Stimulated activated CD8-positive, alpha-beta memory T cell treated with anti-CD3 and anti-CD28 coated beads, Interleukin-15, amount 100 ng/mL, for 24 hours (primary cell): Measurements from ENCODE around the gene DAPK2.

Experiments used
- DNase-seq: peaks from one replicate; pipeline ENCODE4 v3.0.0-alpha.2; 2020; ENCODE audit warnings: low read depth

DAPK2 gene

GRCh38 chr15:63893866-63894661 is 152.2 kb downstream of the DAPK2 start:
- DNase-seq = no peak

GRCh38 chr15:63892794-63893441 is 153.4 kb downstream of the DAPK2 start:
- DNase-seq = peak; percentile 34

DNA sequence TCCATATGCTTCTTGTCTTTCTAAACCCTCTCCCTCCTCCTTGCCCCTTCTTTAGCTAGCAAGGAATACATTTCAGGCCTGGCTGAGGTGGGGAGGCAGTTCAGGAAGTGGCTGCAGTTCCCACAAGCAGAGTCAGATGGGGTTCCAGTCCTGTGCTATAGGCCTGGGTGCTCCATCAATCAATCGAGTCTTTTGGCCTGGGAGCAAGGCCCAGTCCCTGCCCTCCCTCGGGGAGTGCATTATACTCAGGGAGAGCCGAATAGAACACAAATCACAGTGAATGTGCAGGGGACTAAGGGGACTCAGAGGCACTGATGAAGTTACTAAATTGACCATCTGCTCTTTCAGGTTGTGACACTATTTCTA is 154.5 kb downstream of the DAPK2 start:
- DNase-seq = no peak

- peak; percentile 52 for DNase-seq
Observed at GRCh38 chr15:63891079-63891767, 155.1 kb downstream of the DAPK2 start.

- no peak for DNase-seq
Observed at GRCh38 chr15:63890617-63891016, 155.7 kb downstream of the DAPK2 start.

DNA sequence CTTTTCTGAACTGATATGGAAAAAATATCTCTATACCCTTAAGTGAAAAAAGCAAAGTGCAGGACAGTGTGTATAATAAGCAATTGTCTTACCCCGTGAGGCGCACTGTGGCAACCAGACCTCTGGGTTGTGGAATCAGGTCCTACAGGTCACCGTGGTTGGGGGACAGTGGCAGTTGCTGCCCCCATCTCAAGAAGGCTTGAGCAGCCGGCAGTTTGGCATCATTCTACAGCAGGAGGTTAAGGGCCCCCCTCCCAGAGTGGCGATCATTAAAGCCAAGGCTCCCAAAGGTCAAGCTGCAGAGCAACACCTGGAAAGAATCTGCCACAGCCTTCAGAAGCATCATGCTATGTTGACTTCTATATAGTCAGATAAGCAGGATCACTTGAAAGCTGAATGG is 156.5 kb downstream of the DAPK2 start:
- no peak for DNase-seq

DNA sequence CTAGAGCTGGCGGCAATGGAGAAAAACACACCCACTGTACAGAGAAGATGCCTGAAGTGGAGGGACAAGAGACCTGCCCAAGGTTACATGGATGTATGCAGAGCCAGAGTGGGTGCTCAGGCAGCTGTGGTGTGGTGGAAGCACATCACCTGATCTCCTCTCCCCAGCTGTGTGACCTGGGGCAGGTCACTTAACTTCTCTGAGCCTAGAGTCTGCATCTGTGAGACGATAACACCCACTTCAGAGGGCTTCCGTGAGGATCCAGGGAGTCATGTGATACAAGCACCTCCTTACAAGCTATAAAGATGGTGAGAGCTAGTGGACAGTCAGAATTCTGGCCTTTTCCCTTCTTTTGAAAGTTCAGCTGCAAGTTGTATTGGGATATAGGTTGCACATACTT is 157.5 kb downstream of the DAPK2 start:
- no peak for DNase-seq

GRCh38 chr15:63888146-63888545 is 158.1 kb downstream of the DAPK2 start:
- DNase-seq = no peak

DNA sequence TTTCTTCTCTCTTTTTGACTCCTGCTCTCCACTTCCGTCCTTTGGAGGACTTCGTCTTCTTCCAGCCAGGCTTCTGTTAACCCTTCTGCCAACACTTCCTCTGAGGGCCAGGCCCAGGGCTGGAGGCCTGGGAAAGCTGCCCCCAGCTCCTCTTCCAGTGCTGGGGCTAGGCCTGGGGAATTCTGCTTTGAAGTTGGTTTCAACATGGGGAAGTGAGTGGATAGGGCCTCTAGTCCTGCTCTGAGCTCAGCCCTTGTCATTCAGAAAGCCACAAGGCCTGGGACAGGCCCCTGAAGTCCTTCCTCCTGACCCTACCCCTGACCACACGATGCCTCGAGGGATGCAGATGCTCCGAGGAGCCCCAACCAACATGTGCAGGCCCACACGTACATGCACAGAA is 158.7 kb downstream of the DAPK2 start:
- DNase-seq = no peak

- no peak for DNase-seq
Observed at GRCh38 chr15:63884953-63885352, 161.3 kb downstream of the DAPK2 start.

DNA sequence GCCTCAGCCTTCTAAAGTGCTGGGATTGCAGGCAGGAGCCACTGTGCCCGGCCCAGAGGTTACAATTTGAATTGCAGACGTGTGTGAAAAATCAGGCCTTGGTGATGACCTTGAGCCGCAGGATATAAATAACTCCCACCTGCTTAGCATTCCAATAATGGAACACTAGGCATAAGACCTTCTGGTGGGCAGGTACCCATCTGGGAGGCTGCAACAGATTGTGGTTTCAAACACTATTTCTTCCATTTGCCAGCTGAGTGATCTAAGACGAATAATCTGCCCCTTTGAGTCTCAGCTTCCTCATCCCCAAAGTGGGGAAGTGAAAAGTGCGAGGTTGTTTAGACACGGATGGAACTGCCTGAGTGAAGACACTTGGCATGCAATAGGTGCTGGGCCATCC is 164.9 kb downstream of the DAPK2 start:
- no peak for DNase-seq

GRCh38 chr15:63880744-63881143 is 165.5 kb downstream of the DAPK2 start:
- no peak for DNase-seq

DNA sequence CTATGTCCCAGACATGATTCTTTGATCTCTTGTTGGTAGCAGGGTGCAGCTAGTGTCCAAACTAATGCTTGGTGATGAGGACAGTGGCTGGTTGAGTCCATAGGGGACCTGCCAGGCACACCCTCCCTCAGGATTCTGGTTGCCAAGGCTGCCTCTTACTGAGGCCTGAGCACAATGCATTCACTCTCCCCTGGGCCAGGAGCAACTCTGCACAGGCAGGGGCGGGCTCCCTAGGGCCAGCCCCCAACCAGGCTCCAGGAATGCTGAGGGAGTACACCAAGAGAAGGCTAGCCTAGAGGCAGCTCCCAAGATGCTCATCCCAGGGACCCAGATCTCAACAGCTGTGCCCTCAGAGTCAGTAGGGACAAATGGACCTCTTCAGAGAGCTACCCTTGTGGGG is 166.3 kb downstream of the DAPK2 start:
- no peak for DNase-seq

- DNase-seq = no peak
Observed at GRCh38 chr15:63879211-63879610, 167.1 kb downstream of the DAPK2 start.

DNA sequence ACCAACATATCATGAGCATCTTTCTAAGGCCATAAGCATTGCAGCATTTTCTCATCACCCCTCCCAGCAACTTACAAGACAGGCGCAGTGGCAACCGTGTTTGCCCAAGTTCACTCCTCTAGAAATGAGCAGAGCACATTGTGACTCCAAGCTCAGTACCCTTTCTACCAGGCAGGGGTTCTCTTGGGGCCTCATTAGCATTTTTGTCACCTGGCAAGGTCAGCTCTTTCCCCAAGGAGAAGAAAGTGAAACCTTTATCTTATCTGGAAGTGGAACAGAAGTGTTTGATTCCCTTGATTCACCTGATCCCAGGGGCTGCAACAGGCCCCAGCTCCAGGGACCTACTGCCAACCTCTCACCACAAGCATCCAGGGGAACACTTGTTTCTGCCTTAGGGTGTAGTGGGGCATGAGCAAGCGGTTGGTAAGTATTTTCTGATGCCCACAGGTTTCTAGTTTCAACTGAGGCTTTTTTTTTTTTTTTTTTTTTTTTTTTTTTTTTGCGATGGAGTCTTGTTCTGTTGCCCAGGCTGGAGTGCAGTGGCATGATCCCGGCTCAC is 168.5 kb downstream of the DAPK2 start:
- DNase-seq = no peak

GRCh38 chr15:63876085-63876662 is 170.1 kb downstream of the DAPK2 start:
- no peak for DNase-seq

GRCh38 chr15:63874616-63875015 is 171.7 kb downstream of the DAPK2 start:
- no peak for DNase-seq

GRCh38 chr15:63872759-63873510 is 173.3 kb downstream of the DAPK2 start:
- no peak for DNase-seq

DNA sequence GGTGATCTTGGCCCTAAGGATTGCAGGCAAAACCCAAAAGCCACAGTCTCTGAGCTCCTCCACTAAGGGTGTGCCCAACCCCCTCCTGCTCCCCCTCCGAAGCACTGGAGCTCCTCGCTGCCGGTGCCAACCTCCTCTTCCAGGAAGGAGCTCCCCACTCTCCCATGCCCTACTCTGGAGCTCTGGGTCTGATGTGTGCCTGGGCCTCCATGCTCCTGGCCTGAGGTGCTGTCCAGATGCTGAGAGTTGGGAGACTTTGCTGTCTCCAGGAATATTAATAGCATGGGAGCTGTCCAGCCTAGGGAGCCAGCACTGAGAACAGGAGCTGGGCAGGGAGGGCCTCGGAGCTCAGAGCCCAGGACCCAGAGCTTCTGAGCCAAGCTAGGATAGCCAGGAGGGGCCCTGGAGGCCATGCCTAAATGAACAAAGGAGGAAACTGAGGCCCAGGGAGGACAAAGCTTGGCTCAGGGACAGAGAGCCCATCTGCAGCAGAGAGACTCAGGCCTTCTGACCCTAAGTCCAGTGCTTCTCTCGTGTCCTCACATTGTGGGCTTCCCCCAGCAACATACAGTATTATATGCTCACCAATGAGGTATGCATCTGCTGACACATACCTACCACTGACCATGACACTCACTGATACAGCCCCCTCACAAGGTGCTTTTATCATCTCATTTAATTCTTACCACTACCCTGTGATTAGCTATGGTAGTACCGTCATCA is 175.6 kb downstream of the DAPK2 start:
- DNase-seq = no peak

DNA sequence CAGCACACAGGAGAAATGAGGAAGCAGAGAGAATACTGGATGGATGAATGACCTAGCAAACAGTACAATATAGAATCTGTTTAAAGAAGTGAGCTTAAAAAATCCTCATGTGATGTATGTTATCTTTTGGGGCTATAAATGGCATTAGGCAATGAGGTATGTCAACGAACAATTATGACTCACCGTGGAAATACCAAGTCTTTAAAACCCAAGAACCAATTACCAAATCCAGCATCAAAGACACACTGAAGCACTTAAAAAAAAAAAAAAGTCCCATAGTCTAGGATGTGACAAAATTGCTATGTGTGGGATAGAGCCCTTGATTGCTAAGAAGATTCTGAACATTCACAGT is 176.3 kb downstream of the DAPK2 start:
- DNase-seq = no peak

- no peak for DNase-seq
Observed at GRCh38 chr15:63869371-63870042, 176.8 kb downstream of the DAPK2 start.
